ENCODE results near the gene SGK1. TPM values are rescaled to one million over a fixed set of nuclear protein-coding genes. Genes with fewer than 3 reads are reported as not detected.
A peak's percentile ranks its signal among the peaks of the same experiment; 100 is the strongest.

SGK1 gene
- total and polyA plus RNA-seq, 12 donors: 86.0 to 685 (median 192) TPM

DNA sequence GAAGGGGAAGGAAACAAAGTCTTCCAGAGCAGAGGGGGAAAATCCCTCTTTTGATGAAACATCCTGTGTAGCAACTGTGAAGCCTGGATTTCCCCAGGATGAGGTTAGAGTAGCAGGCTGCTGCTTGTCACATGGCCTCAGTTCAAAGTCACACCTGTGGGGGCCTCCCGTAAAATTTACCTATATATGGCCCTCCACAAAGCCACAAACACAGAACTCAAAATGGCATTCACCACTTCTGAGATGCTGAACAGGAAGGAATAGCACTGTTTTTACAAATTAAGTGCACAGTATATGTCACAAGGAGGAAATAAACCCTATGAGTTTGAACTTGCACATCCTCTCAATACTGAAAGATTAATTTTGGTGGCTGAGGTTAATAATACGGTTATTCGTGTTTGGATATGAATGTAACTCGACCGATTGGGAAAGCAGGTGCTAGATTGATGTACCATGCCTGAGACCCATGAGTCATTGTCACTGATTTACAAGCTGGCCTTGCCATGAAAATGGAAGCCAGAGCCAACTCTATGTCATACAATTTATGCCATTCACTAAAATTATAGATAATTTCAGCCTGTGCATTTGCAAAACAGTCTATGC, 70.6 kb downstream of the SGK1 start:
- Histone ChIP-seq H3K9me3 (replicated peaks in 1 of 3) (no peaks in the 10 kb centered on the region), H3K36me3 (replicated peaks in 1 of 2) (no peaks in the 10 kb centered on the region), H3K27ac (peak overlapping the region; percentile 9 to 83 (median 72)), H3K4me1 (replicated peaks in 1 of 2) (peaks cover 37 to 42% of the 10 kb centered on the region in 2 donors), H3K4me3 (no peak overlapping the region), H3K27me3 (no peaks in the 10 kb centered on the region)
- WGBS, 4 donors: 36 to 49% (median 42%) methylated on average over 5 of the region's 5 CpGs
- no peak for TF ChIP-seq POLR2A (IDR thresholded peaks at IDR 0.05)
- intact Hi-C loops (cut with DNase I): loop anchor here in 1 of 2 donors (5.0 kb wide), 1 partner anchor 70 kb away; no protein-coding TSS in a partner anchor
- peak; percentile 37 to 79 (median 60) for DNase-seq

DNA sequence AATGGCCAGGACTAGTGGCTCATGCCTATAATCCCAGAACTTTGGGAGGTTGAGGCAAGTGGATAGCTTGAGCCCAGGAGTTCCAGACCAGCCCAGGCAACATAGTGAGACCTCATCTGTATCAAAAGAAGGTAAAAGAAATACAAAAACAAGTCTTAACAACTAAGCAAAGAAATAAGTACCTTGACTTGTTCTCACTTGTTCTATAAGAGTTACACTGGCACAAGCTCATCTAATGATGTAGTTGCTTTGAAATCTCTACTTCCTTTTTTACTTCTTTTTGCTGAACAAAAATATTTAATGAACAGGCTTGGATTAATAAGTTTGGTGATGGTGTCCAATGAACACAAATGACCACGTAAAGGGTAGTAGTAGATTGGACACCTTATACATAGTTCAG, 72.2 kb downstream of the SGK1 start:
- Histone ChIP-seq H3K4me1 (replicated peaks in 1 of 2) (peaks cover 32 to 40% of the 10 kb centered on the region in 2 donors), H3K27ac (no peak overlapping the region), H3K4me3 (no peak overlapping the region), H3K27me3 (no peaks in the 10 kb centered on the region), H3K9me3 (replicated peaks in 1 of 3) (no peaks in the 10 kb centered on the region), H3K36me3 (replicated peaks in 1 of 2) (no peaks in the 10 kb centered on the region)
- TF ChIP-seq POLR2A (IDR thresholded peaks at IDR 0.05): no peak
- TF ChIP-seq CTCF (IDR thresholded peaks at IDR 0.05): no peak
- DNase-seq: no peak
- intact Hi-C loops (cut with DNase I): loop anchor here in 1 of 2 donors (5.0 kb wide), 1 partner anchor 68 kb away; no protein-coding TSS in a partner anchor
- 79 to 93% (median 90%) methylated on average over 1 of the region's 1 CpG for WGBS, 4 donors

DNA sequence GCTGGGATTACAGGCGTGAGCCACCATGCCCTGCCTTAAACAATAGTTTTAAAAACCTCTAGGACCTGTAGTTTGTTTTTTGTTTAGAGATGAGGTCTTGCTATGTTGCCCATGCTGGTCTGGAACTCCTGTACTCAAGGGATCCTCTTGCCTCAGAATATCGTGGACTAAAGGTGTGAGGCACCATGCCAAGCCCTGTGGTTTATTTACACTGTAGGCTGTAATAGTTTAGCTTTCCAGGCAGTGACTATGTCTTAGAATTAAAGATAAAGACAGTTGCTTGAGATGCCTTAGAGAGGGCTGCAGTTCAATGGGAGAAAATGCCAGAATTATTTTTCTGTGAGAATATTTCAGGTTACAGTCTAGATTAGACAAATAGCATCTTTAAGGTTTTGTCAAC, 72.9 kb downstream of the SGK1 start:
- WGBS, 4 donors: 53 to 66% (median 55%) methylated on average over 2 of the region's 2 CpGs
- intact Hi-C loops (cut with DNase I): loop anchor here in 1 of 2 donors (5.0 kb wide), 1 partner anchor 68 kb away; no protein-coding TSS in a partner anchor
- no peak overlapping the region for H3K4me3 ChIP-seq
- DNase-seq: no peak
- H3K9me3 ChIP-seq (replicated peaks in 1 of 3): no peaks in the 10 kb centered on the region
- H3K4me1 ChIP-seq (replicated peaks in 1 of 2): peaks cover 27 to 33% of the 10 kb centered on the region in 2 donors
- H3K36me3 ChIP-seq (replicated peaks in 1 of 2): no peaks in the 10 kb centered on the region
- H3K27me3 ChIP-seq: no peaks in the 10 kb centered on the region
- TF ChIP-seq CTCF (IDR thresholded peaks at IDR 0.05) (no peak), POLR2A (IDR thresholded peaks at IDR 0.05) (no peak)
- H3K27ac ChIP-seq: no peak overlapping the region

DNA sequence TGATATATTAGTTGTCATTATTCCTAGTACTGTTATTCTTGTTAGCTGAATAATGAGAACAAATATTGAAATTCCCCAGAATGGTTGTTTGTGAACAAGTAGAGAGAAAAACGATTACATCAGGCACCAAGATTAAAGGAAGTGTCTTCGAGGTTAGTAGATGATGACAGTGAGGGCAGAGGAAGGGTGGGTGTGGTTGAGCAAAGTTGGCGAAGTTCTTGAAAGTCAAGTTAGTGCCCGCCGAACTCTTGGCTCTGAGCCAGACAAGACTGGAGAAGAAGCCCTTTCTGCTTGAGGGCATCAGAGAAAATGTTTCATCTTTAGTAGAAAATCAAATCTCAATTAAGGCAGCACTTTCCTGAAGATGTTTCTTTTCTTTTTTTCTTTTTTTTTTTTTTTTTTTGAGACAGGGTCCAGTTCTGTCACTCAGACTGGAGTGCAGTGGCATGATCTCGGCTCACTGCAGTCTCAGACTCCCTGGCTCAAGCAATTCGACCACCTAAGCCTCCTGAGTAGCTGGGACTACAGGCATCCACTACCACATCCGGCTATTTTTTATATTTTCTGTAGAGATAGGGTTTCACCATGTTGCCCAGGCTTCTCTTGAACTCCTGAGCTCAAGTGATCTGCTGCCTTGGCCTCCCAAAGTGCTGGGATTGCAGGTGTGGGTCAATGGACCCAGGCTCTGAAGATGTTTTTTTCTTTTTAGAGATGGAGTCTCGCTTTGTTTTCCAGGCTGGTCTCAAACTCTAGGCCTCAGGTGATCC, 77.1 kb downstream of the SGK1 start:
- 72 to 79% (median 76%) methylated on average over 9 of the region's 9 CpGs for WGBS, 4 donors
- no peaks in the 10 kb centered on the region for H3K4me1 ChIP-seq (replicated peaks in 1 of 2)
- peak in 6 of 7 donors; percentile 47 to 73 (median 66) for DNase-seq

More for the DNA sequence above, 77.1 kb downstream of the SGK1 start:
- Histone ChIP-seq H3K9me3 (replicated peaks in 1 of 3) (no peaks in the 10 kb centered on the region), H3K27ac (no peak overlapping the region), H3K4me3 (no peak overlapping the region), H3K27me3 (no peaks in the 10 kb centered on the region), H3K36me3 (replicated peaks in 1 of 2) (no peaks in the 10 kb centered on the region)
- intact Hi-C loops (cut with DNase I): no loop called here
- TF ChIP-seq POLR2A (IDR thresholded peaks at IDR 0.05) (no peak), CTCF (IDR thresholded peaks at IDR 0.05) (no peak)
